GM10266 (cell line): ENCODE results near the gene NDFIP2.

Experiments
- DNase-seq: peaks from one replicate; pipeline ENCODE4 v3.0.0; 2012; ENCODE audit errors: extremely low spot score
- CTCF ChIP-seq: IDR thresholded peaks from 2 replicates; pipeline ENCODE4 v1.5.1; 2012; ENCODE audit warnings: mild to moderate bottlenecking, low read depth; ENCODE audit not compliant: control insufficient read depth, insufficient read depth; ENCODE audit errors: missing control alignments

Gene NDFIP2

DNA sequence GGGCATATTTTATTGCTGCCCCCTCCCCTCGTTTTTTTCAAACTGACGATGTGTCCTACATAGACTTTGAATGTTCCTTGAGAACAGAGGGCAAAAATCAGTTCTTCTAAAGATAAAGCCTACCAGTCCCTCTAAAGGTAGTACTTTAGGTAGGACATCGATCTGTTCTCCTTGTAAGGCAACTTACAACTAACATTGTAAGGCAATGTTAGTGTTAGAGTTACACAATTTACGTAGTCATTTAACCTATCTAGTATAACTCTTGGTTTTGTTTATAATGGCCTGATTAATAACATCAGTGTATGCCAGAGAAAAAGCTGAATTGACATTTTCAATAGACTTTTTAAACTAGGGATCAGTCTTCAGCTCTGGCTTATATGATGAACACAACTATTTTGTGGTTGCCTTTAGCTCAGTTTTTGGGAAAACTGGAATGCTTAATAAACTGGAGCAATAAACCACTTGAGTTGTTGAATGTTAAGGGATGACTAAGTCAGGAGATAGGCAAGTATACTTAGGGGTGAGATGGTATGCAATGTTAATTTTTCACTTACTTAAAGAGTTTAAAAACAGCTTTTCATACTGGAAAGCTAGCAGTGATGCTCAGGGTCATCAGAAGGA lies 2.2 kb downstream of the NDFIP2 start:
- TF ChIP-seq CTCF = no peak
- DNase-seq = no peak

GRCh38 chr13:79485014-79485811 lies 4.3 kb downstream of the NDFIP2 start:
- no peak for DNase-seq
- TF ChIP-seq CTCF = no peak

- no peak for DNase-seq
- no peak for TF ChIP-seq CTCF
Observed at GRCh38 chr13:79486433-79487188, 5.7 kb downstream of the NDFIP2 start.

GRCh38 chr13:79490326-79490725 lies 9.4 kb downstream of the NDFIP2 start:
- TF ChIP-seq CTCF = no peak
- DNase-seq = no peak

DNA sequence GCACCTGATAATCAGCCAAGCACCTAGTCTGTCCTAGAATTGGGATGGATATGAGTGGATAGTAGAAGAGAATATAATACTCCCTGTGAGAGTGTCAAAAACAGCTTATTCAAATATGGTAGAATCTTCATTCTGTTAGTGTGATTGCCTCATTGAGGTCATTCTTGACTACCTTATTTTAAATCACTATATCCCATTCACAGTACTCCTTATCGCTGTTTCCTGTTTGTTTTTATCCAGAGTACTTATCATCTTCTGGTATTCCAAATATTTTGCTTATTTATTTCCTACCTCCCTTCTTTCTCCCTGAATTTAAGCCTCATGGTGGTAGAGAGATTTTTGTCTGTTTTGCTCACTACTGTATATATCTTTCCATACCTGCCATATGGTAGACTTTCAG lies 9.9 kb downstream of the NDFIP2 start:
- no peak for DNase-seq
- TF ChIP-seq CTCF = no peak

DNA sequence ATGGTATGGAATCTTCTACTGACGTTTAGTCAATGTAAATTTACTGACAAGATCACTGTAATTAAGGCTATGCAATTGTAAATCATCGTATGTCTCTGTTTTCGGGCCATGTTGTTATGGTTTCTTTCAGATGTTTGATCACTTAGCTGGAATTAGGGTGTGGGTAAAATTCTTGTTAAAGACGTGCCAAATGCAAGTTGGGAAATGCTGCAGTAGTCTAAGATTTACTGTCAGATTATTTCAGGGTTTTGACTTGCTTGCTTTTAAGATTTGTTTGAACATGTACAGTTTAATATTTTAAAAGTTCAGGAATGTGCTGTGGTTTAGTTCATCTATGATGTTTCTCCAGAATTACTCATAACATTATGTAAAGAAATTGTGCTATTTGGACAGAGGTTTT lies 10.8 kb downstream of the NDFIP2 start:
- DNase-seq = no peak
- TF ChIP-seq CTCF = no peak

DNA sequence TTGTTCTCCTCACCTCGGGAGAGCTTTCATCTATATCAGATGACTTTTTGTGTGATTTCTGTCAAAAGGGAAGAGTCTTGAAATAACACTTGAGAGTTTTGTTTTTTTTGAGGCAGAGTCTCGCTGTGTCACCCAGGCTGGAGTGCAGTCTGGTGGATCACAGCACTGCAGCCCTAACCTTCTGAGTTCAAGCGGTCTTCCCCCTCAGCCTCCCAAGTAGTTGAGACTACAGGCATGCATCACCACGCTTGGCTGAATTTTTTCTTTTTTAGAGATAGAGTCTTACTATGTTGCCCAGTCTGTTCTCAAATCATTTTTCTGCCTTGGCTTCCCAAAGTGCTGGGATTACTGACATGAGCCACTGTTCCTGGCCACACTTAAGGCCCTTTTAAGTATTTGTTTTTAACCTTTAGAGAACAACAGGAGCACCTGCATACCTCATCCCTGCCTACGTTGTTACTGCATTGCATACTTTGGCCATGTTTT lies 11.4 kb downstream of the NDFIP2 start:
- no peak for DNase-seq
- TF ChIP-seq CTCF = no peak
